Measurements from ENCODE around the gene SLC6A3. TPM values are rescaled to one million over a fixed set of nuclear protein-coding genes. Genes with fewer than 3 reads are reported as not detected.

The SLC6A3 gene
- total RNA-seq, 2 donors from 2014 or later = 0.18 TPM; not detected in 1

DNA sequence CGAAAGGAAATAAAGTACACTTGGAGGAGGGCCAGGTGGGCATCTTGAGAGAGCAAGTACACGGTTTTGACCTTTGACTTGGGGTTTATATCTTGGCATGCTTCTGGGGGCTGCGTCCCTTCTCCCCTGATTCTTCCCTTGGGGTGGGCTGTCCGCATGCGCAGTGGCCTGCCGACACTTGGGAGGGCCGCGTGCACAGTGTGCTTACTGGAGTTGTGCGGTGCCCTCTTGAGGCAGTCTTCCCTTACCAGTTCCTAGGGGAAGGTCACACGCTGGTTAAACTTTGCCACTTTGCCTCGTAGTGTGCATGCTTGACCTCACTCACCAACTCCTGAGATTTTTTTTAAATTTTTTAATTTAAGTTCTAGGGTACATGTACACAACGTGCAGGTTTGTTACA, 96.0 kb downstream of the SLC6A3 start:
- DNase-seq = no peak
- 74 to 88% methylated on average over 5 to 12 of the region's 12 CpGs for WGBS, 2 experiments (ENCODE audit: insufficient coverage in 1 of 2, insufficient read length in 1 of 2)
- no peaks in the 10 kb centered on the region for H3K9me3 Mint-ChIP-seq
- Histone ChIP-seq H3K4me1 (ENCODE audit: control insufficient read depth, insufficient read depth, low read length) (no peaks in the 10 kb centered on the region), H3K9me3 (ENCODE audit: control insufficient read depth, low read length) (no peaks in the 10 kb centered on the region), H3K27ac (ENCODE audit: low read depth, low read length) (no peak overlapping the region), H3K9ac (ENCODE audit: extremely low read depth, low read length, poor library complexity, severe bottlenecking) (no peak overlapping the region), H3K4me3 (ENCODE audit: low read length) (no peak overlapping the region), H3K27me3 (ENCODE audit: control insufficient read depth, insufficient read depth, low read length, poor library complexity, severe bottlenecking) (no peaks in the 10 kb centered on the region), H3K36me3 (ENCODE audit: control insufficient read depth, insufficient read depth, low read length) (no peaks in the 10 kb centered on the region)
- no peak overlapping the region for H3K4me3 Mint-ChIP-seq
- H3K27me3 Mint-ChIP-seq (ENCODE audit: insufficient read depth) = no peaks in the 10 kb centered on the region
- TF ChIP-seq, protein P1, sequence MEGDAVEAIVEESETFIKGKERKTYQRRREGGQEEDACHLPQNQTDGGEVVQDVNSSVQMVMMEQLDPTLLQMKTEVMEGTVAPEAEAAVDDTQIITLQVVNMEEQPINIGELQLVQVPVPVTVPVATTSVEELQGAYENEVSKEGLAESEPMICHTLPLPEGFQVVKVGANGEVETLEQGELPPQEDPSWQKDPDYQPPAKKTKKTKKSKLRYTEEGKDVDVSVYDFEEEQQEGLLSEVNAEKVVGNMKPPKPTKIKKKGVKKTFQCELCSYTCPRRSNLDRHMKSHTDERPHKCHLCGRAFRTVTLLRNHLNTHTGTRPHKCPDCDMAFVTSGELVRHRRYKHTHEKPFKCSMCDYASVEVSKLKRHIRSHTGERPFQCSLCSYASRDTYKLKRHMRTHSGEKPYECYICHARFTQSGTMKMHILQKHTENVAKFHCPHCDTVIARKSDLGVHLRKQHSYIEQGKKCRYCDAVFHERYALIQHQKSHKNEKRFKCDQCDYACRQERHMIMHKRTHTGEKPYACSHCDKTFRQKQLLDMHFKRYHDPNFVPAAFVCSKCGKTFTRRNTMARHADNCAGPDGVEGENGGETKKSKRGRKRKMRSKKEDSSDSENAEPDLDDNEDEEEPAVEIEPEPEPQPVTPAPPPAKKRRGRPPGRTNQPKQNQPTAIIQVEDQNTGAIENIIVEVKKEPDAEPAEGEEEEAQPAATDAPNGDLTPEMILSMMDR (conservative IDR thresholded peaks at IDR 0.05) = no peak
- peaks cover under 1% of the 10 kb centered on the region for H3K36me3 Mint-ChIP-seq (ENCODE audit: low read depth)
- no peak overlapping the region for H3K27ac Mint-ChIP-seq
- H3K4me1 Mint-ChIP-seq = peaks cover 8% of the 10 kb centered on the region

DNA sequence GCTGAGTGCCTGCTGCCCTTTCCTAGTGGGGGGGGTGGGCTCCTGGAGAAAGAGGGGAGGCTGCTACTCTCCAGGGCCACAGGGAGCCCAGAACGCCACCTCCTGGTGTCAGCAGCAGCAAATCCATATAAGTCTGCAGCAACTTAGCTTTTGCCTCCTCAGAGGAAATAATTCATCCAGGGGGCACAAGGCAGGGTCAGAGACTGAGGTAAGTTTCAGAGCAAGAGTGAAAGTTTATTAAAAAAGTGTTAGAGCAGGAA, 96.3 kb downstream of the SLC6A3 start:
- TF ChIP-seq, protein P1 (conservative IDR thresholded peaks at IDR 0.05) = peak; percentile 34
- peaks cover under 1% of the 10 kb centered on the region for H3K4me1 ChIP-seq (ENCODE audit: control insufficient read depth, insufficient read depth, low read length)
- Mint-ChIP-seq H3K4me3 (no peak overlapping the region), H3K9me3 (no peaks in the 10 kb centered on the region), H3K4me1 (peaks cover 11% of the 10 kb centered on the region), H3K36me3 (ENCODE audit: low read depth) (peaks cover 3% of the 10 kb centered on the region), H3K27ac (no peak overlapping the region), H3K27me3 (ENCODE audit: insufficient read depth) (no peaks in the 10 kb centered on the region)
- WGBS, 2 experiments (ENCODE audit: insufficient coverage in 1 of 2, insufficient read length in 1 of 2) = 94% methylated on average over 1 of the region's 1 CpG; no CpG with 5 or more reads in 1 of the 2 experiments
- no peak overlapping the region for H3K4me3 ChIP-seq (ENCODE audit: low read length)
- H3K36me3 ChIP-seq (ENCODE audit: control insufficient read depth, insufficient read depth, low read length) = no peaks in the 10 kb centered on the region
- H3K27me3 ChIP-seq (ENCODE audit: control insufficient read depth, insufficient read depth, low read length, poor library complexity, severe bottlenecking) = no peaks in the 10 kb centered on the region
- no peak for DNase-seq
- H3K27ac ChIP-seq (ENCODE audit: low read depth, low read length) = no peak overlapping the region
- no peak overlapping the region for H3K9ac ChIP-seq (ENCODE audit: extremely low read depth, low read length, poor library complexity, severe bottlenecking)
- H3K9me3 ChIP-seq (ENCODE audit: control insufficient read depth, low read length) = no peaks in the 10 kb centered on the region

DNA sequence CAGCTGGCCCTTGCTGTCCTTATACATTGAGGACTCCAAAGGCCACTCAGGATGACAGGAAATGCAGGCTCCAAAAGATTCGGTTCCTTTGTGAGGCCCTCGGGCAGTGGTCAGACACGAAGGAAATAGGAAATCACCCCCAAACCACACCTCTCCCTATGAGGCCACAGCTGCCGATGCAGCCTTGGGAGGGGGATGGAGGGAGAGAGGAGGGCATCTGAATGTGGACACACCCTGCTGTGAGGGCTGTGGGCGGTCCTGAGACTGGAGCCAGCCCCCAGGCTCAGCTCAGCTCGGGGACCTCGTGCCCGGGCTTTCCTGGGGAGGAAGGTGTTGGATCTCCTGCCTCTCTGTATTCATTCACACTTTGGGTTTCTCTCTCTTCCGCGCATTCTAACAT, 97.7 kb downstream of the SLC6A3 start:
- Mint-ChIP-seq H3K36me3 (ENCODE audit: low read depth) (peaks cover 10% of the 10 kb centered on the region), H3K4me3 (no peak overlapping the region), H3K27ac (no peak overlapping the region), H3K4me1 (peaks cover 13% of the 10 kb centered on the region), H3K9me3 (no peaks in the 10 kb centered on the region), H3K27me3 (ENCODE audit: insufficient read depth) (no peaks in the 10 kb centered on the region)
- Histone ChIP-seq H3K9me3 (ENCODE audit: control insufficient read depth, low read length) (no peaks in the 10 kb centered on the region), H3K36me3 (ENCODE audit: control insufficient read depth, insufficient read depth, low read length) (peaks cover 9% of the 10 kb centered on the region), H3K27ac (ENCODE audit: low read depth, low read length) (no peak overlapping the region), H3K9ac (ENCODE audit: extremely low read depth, low read length, poor library complexity, severe bottlenecking) (no peak overlapping the region), H3K4me1 (ENCODE audit: control insufficient read depth, insufficient read depth, low read length) (peaks cover 7% of the 10 kb centered on the region), H3K27me3 (ENCODE audit: control insufficient read depth, insufficient read depth, low read length, poor library complexity, severe bottlenecking) (no peaks in the 10 kb centered on the region), H3K4me3 (ENCODE audit: low read length) (no peak overlapping the region)
- WGBS, 2 experiments (ENCODE audit: insufficient coverage in 1 of 2, insufficient read length in 1 of 2) = 79 to 87% methylated on average over 4 to 10 of the region's 10 CpGs
- no peak for DNase-seq
- TF ChIP-seq, protein P1 (conservative IDR thresholded peaks at IDR 0.05) = no peak
